B cell (primary cell): ENCODE measurements around the gene FMN2.

Source experiments
- EZH2 ChIP-seq: IDR thresholded peaks from 2 replicates; pipeline ENCODE4 v1.6.1; 2012; ENCODE audit warnings: borderline replicate concordance, low read depth, mild to moderate bottlenecking, moderate library complexity, low read length; ENCODE audit not compliant: insufficient read depth, poor library complexity, severe bottlenecking
- TF ChIP-seq, protein P1 (sequence below): fragments of 200-600 bp; IDR thresholded peaks from one replicate; pipeline ENCODE4 v1.8.0; 2022; ENCODE audit warnings: antibody characterized with exemption, mild to moderate bottlenecking

DNA sequence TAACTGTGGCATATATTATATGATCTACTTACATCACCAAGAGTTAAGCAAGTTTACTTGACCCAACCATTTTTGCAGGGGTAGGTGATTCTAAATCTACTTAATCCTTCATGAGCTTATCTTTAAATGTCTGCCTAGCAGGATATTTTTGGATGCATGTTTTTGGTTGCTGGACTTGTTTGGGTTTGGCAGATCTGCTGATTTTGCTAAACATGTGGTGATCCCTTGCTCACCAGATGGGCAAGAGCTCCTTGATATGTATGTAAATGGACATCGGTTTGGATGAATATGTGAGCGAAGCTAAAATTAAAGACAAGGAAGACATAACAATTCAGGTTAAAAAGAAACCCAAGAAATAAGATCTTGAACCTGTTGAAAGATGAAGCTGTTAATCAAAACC, 36.7 kb downstream of the FMN2 start:
- TF ChIP-seq, protein P1, sequence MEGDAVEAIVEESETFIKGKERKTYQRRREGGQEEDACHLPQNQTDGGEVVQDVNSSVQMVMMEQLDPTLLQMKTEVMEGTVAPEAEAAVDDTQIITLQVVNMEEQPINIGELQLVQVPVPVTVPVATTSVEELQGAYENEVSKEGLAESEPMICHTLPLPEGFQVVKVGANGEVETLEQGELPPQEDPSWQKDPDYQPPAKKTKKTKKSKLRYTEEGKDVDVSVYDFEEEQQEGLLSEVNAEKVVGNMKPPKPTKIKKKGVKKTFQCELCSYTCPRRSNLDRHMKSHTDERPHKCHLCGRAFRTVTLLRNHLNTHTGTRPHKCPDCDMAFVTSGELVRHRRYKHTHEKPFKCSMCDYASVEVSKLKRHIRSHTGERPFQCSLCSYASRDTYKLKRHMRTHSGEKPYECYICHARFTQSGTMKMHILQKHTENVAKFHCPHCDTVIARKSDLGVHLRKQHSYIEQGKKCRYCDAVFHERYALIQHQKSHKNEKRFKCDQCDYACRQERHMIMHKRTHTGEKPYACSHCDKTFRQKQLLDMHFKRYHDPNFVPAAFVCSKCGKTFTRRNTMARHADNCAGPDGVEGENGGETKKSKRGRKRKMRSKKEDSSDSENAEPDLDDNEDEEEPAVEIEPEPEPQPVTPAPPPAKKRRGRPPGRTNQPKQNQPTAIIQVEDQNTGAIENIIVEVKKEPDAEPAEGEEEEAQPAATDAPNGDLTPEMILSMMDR: no peak
- no peak for TF ChIP-seq EZH2
